Breast epithelium (tissue), 3 donors: ENCODE results near the gene LLGL1.

ENCODE experiments used
- POLR2A ChIP-seq: fragments of 450-650 bp; IDR thresholded peaks from one replicate; pipeline ENCODE4 v1.6.1; 2016; ENCODE audit warnings: antibody characterized with exemption, mild to moderate bottlenecking, moderate library complexity
- POLR2AphosphoS5 ChIP-seq, 3 donors: sonication (generic); formaldehyde crosslinking; IDR thresholded peaks; one replicate each; pipeline ENCODE4 v1.6.1; 2017; ENCODE audit warnings: antibody characterized with exemption in 3 of 3

DNA sequence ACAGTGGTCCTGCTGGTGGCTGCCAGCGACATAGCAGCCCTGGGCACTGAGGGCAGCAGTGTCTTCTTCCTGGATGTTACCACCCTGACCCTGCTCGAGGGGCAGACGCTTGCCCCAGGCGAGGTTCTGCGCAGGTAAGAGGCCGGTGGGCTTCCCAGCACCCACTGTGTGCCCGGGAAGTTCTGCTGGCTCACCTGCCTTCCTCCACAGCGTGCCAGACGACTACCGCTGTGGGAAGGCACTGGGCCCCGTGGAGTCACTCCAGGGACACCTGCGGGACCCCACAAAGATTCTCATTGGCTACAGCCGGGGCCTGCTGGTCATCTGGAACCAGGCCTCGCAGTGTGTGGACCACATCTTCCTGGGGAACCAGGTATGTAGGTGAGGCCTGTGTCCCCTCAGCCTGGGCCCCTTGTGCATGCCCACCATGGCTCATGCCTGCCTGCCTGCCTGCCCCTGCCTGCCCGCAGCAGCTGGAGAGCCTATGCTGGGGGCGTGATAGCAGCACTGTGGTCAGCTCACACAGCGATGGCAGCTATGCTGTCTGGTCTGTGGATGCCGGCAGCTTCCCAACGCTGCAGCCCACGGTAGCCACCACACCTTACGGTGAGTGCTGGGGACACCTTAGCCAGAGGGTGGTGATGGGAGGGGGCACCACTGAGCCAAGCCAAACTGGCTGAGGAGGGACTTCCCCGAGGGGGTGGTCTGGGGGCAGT, 8.5 kb downstream of the LLGL1 start:
- TF ChIP-seq POLR2A, result no peak
- no peak for TF ChIP-seq POLR2AphosphoS5 (IDR thresholded peaks at IDR 0.05)
